ENCODE data around the gene EME1. TPM values are rescaled to one million over a fixed set of nuclear protein-coding genes. Genes with fewer than 3 reads are reported as not detected.

Gene EME1
- polyA plus RNA-seq, 1 donor from 2014 or later, result 5.4 TPM

GRCh38 chr17:50359998-50360461, 13.0 kb upstream of the EME1 start:
- Histone ChIP-seq H3K79me2 (replicated peaks; ENCODE audit: insufficient read depth, low read length) (no peaks in the 10 kb centered on the region), H3F3A (ENCODE audit: insufficient read depth, low read length, poor library complexity, severe bottlenecking) (no peaks in the 10 kb centered on the region), H3K27ac (ENCODE audit: low read length) (no peak overlapping the region), H3K9me3 (ENCODE audit: low read length) (no peaks in the 10 kb centered on the region), H3K36me3 (ENCODE audit: insufficient read depth, low read length) (no peaks in the 10 kb centered on the region), H3K4me3 (ENCODE audit: low read length) (no peak overlapping the region), H3K9ac (ENCODE audit: low read length) (no peak overlapping the region), H3K27me3 (ENCODE audit: insufficient read depth, low read depth, low read length) (no peaks in the 10 kb centered on the region), H4K20me1 (ENCODE audit: insufficient read depth) (no peaks in the 10 kb centered on the region), H3K9me2 (ENCODE audit: insufficient read depth, low read length) (no peaks in the 10 kb centered on the region), H3K4me2 (ENCODE audit: low read length) (no peak overlapping the region), H2AFZ (ENCODE audit: low read depth, low read length) (no peak overlapping the region)
- no peak for TF ChIP-seq MXI1 (conservative IDR thresholded peaks at IDR 0.05; ENCODE audit: poor library complexity, severe bottlenecking)
- TF ChIP-seq EZH2 (IDR thresholded peaks at IDR 0.05; ENCODE audit: borderline replicate concordance, insufficient read depth, low read length, poor library complexity, severe bottlenecking), result no peak
- no peak for TF ChIP-seq SMC3 (conservative IDR thresholded peaks at IDR 0.05; ENCODE audit: poor library complexity)
- no peak for TF ChIP-seq TAF1 (IDR thresholded peaks at IDR 0.05; ENCODE audit: low read depth)
- TF ChIP-seq CTCF (IDR thresholded peaks at IDR 0.05; ENCODE audit: poor library complexity, severe bottlenecking), result no peak
- no peak for TF ChIP-seq POLR2AphosphoS5 (IDR thresholded peaks at IDR 0.05)

DNA sequence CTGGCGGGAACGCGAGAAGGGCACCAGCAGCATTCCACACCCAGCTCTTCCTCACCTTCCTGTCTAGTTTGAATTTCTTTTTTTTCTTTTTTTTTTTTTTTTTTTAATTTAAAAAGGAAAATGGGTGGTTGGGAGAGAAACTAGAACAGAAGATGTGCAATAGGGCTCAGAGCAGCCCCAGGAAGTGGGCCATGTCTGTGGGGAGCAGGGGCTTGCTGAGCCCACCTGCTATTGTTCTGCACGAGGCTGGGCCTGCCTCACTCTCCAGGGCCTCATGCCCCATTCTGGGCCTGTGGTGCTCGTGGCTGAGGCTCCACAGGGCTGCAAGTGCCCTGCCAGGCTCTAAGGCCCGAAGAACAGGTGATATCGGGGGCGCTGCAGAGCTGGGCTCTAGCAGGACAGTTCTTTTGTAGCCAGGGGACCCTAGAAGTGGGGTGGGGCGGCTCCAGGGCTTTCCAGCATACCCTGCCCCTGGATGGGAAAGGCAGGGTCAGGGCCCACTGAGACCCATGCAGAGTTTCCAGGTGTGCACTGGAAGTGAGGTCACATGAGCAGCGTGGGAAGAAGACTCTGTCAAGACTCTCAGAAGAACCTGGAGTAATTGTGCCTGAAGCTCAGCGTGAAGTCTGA, 12.4 kb upstream of the EME1 start:
- Histone ChIP-seq H3K4me3 (ENCODE audit: low read length) (no peak overlapping the region), H3K4me2 (ENCODE audit: low read length) (no peak overlapping the region), H3K79me2 (replicated peaks; ENCODE audit: insufficient read depth, low read length) (no peaks in the 10 kb centered on the region), H3F3A (ENCODE audit: insufficient read depth, low read length, poor library complexity, severe bottlenecking) (no peaks in the 10 kb centered on the region), H3K27me3 (ENCODE audit: insufficient read depth, low read depth, low read length) (no peaks in the 10 kb centered on the region), H3K36me3 (ENCODE audit: insufficient read depth, low read length) (no peaks in the 10 kb centered on the region), H3K27ac (ENCODE audit: low read length) (no peak overlapping the region), H3K9me2 (ENCODE audit: insufficient read depth, low read length) (no peaks in the 10 kb centered on the region), H4K20me1 (ENCODE audit: insufficient read depth) (no peaks in the 10 kb centered on the region), H2AFZ (ENCODE audit: low read depth, low read length) (no peak overlapping the region), H3K9ac (ENCODE audit: low read length) (no peak overlapping the region), H3K9me3 (ENCODE audit: low read length) (no peaks in the 10 kb centered on the region)
- no peak for TF ChIP-seq RAD21 (conservative IDR thresholded peaks at IDR 0.05)
- TF ChIP-seq SMC3 (conservative IDR thresholded peaks at IDR 0.05; ENCODE audit: poor library complexity), result no peak
- TF ChIP-seq EZH2 (IDR thresholded peaks at IDR 0.05; ENCODE audit: borderline replicate concordance, insufficient read depth, low read length, poor library complexity, severe bottlenecking), result no peak
- TF ChIP-seq REST (IDR thresholded peaks at IDR 0.05; ENCODE audit: borderline replicate concordance), result no peak
- no peak for TF ChIP-seq MXI1 (conservative IDR thresholded peaks at IDR 0.05; ENCODE audit: poor library complexity, severe bottlenecking)
- no peak for TF ChIP-seq CTCF (IDR thresholded peaks at IDR 0.05; ENCODE audit: poor library complexity, severe bottlenecking)
- TF ChIP-seq EP300 (conservative IDR thresholded peaks at IDR 0.05; ENCODE audit: poor library complexity, severe bottlenecking), result no peak

All from neural cell (in vitro differentiated cells).